Suprapubic skin (tissue), 4 donors: ENCODE results near the gene PLIN1.

Experiments used
- POLR2A ChIP-seq, 2 donors: fragments of 450-650 bp; IDR thresholded peaks; one replicate each; pipeline ENCODE4 v1.6.1; 2017; ENCODE audit warnings: antibody characterized with exemption in 2 of 2, mild to moderate bottlenecking in 2 of 2, moderate library complexity in 2 of 2
- POLR2AphosphoS5 ChIP-seq, 3 donors: sonication (generic); formaldehyde crosslinking; IDR thresholded peaks; one replicate each; pipeline ENCODE4 v1.6.1; 2017; ENCODE audit warnings: antibody characterized with exemption in 3 of 3
- TF ChIP-seq, protein P1 (sequence below), 2 donors: fragments of 200-600 bp in 1 of 2; fragments of 450-650 bp in 1 of 2; sonication (generic) in 1 of 2; IDR thresholded peaks; one replicate each; pipeline ENCODE4 v1.5.1; 2016 to 2019; ENCODE audit warnings: antibody characterized with exemption in 2 of 2, mild to moderate bottlenecking in 1 of 2, moderate library complexity in 1 of 2

DNA sequence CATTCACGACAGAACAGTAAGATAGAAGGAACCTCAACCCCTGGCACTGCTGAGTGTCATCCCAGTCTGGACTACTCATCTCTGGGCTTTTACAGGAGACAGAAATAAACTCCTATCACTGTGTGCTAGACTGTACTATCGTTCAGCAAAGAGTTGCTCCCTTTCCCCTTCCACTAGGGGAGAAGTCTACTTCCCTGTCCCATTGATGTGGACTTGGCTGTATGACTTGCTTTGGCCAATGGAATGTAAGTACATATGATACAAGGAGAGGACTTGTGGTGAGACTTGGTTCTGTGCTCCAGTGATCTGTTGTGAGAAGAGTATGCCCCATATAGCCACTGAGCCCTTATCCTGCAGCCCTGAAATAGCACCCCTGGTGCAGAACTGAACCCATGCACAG, 18.6 kb downstream of the PLIN1 start:
- TF ChIP-seq POLR2AphosphoS5 (IDR thresholded peaks at IDR 0.05) (no peak), POLR2A (IDR thresholded peaks at IDR 0.05) (no peak)
- TF ChIP-seq, protein P1, sequence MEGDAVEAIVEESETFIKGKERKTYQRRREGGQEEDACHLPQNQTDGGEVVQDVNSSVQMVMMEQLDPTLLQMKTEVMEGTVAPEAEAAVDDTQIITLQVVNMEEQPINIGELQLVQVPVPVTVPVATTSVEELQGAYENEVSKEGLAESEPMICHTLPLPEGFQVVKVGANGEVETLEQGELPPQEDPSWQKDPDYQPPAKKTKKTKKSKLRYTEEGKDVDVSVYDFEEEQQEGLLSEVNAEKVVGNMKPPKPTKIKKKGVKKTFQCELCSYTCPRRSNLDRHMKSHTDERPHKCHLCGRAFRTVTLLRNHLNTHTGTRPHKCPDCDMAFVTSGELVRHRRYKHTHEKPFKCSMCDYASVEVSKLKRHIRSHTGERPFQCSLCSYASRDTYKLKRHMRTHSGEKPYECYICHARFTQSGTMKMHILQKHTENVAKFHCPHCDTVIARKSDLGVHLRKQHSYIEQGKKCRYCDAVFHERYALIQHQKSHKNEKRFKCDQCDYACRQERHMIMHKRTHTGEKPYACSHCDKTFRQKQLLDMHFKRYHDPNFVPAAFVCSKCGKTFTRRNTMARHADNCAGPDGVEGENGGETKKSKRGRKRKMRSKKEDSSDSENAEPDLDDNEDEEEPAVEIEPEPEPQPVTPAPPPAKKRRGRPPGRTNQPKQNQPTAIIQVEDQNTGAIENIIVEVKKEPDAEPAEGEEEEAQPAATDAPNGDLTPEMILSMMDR (IDR thresholded peaks at IDR 0.05) = no peak
